ENCODE results near the gene LRRTM2.
"Not testable (repeated sequence)": the region's sequence is repeated elsewhere in the genome, so short reads cannot be mapped to it uniquely, and the experiment has no call there.

DNA sequence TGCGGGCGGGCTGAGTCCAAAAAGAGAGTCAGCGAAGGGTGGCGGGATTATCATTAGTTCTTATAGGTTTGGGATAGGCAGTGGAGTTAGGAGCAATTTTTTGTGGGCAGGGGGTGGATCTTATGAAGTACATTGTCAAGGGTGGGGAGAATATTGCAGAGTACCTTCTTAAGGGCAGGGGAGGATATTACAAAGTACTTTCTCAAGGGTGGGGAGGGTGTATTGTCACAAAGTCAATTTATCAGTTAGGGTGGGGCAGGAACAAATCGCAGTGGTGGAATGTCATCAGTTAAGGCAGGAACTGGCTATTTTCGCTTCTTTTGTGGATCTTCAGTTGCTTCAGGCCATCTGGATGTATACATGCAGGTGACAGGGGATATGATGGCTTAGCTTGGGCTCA lies 40.3 kb downstream of the LRRTM2 start:
- not testable (repeated sequence) for TF ChIP-seq CTCF, POLR2A (IDR thresholded peaks at IDR 0.05)

Measured in tibial nerve (tissue), 3 donors.